ENCODE results near the gene PIP5K1B.

Gene PIP5K1B

GRCh38 chr9:68715181-68715456 lies 10.1 kb downstream of the PIP5K1B start:
- no peak for TF ChIP-seq CTCF (conservative IDR thresholded peaks at IDR 0.05)
- no peak overlapping the region for H3K27ac ChIP-seq

- H3K27ac ChIP-seq, result no peak overlapping the region
- no peak for TF ChIP-seq CTCF (conservative IDR thresholded peaks at IDR 0.05)
Measured at GRCh38 chr9:68717552-68718443, 12.8 kb downstream of the PIP5K1B start.

GRCh38 chr9:68719847-68720246 lies 14.8 kb downstream of the PIP5K1B start:
- no peak for TF ChIP-seq CTCF (conservative IDR thresholded peaks at IDR 0.05)
- H3K27ac ChIP-seq, result no peak overlapping the region

GRCh38 chr9:68720656-68721313 lies 15.7 kb downstream of the PIP5K1B start:
- no peak for TF ChIP-seq CTCF (conservative IDR thresholded peaks at IDR 0.05)
- no peak overlapping the region for H3K27ac ChIP-seq

- no peak for TF ChIP-seq CTCF (conservative IDR thresholded peaks at IDR 0.05)
- no peak overlapping the region for H3K27ac ChIP-seq
Measured at GRCh38 chr9:68721666-68722330, 16.8 kb downstream of the PIP5K1B start.

- no peak for TF ChIP-seq CTCF (conservative IDR thresholded peaks at IDR 0.05)
- no peak overlapping the region for H3K27ac ChIP-seq
Measured at GRCh38 chr9:68725070-68725469, 20.0 kb downstream of the PIP5K1B start.

- TF ChIP-seq CTCF (conservative IDR thresholded peaks at IDR 0.05), result no peak
Measured at GRCh38 chr9:68726489-68726888, 21.4 kb downstream of the PIP5K1B start.

More at GRCh38 chr9:68726489-68726888, 21.4 kb downstream of the PIP5K1B start:
- H3K27ac ChIP-seq, result no peak overlapping the region
